ENCODE results near the gene PYDC1.
A peak's percentile ranks its signal among the peaks of the same experiment; 100 is the strongest.
"Not testable (repeated sequence)": the region's sequence is repeated elsewhere in the genome, so short reads cannot be mapped to it uniquely, and the experiment has no call there.

PYDC1 gene

DNA sequence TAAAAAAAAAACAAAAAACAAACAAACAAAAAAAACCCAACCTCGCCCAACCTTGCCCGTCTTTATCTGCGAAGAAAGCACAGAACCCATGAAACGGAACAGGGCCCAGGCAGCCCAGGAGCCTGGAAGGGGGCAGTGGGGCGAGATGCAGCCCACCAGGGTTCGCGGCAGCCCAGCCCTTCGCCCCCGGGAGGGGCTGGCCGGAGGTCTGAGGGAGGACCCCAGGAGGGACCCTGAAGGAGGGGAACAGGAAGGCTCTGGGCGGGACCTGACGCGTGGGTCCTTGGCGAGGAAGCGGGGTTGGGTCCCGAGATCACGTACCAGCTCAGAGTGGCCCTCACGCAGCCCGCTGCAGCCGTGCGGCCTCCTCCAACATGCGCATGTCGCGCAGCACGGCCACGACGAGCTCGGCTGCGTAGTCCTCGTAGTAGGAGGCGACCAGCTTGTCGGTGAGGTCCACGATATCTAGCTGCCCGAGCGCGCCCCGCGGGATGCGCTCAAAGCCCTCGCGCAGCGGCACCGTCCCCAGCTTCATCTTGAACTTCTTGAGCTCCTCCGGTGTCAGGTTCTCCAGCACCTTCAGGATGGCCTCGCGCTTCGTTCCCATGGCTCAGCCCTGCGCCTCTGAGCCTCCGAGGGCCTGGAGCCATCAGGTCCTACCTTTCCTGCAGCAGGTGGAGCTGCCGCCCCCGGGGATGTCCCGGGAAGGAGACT is at the start of gene PYDC1:
Gene PYDC1, minus strand, starts transcription at position 714 of the 714 bp plus-strand sequence. Its CDS starts 107 bp downstream, at position 607.
- DNase-seq: no peak

DNA sequence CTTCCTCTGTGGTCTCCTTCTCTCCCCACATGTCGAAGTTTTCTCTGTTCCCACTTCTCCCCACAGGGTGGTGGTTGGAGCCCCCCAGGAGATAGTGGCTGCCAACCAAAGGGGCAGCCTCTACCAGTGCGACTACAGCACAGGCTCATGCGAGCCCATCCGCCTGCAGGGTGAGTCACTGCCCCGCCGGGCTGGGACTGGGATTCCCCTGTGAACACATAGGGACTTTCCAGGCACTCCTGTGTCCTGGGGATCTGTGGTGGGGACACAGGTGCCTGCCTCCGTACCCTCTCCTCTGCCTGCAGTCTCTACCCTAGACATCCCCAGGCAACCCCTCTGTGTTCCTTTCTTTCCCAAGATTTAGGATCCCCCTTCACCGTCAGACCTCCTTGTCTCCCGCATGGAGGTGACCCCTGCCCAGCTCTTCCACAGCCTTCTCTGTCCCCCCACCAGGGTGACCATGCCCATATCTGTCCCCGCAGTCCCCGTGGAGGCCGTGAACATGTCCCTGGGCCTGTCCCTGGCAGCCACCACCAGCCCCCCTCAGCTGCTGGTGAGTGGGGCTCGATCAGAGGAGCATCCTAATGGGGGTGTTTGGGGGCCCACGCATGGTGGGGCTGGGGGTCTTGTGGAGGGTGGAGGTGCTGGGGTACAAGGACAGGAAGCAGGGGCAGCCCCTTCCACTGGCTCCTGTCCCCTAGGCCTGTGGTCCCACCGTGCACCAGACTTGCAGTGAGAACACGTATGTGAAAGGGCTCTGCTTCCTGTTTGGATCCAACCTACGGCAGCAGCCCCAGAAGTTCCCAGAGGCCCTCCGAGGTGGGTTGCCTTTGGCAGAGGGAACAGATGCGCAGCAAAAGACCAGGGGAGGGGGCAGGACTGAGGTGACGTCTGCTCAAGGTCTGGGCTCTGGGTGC is 48.7 kb upstream of the PYDC1 start:
- no peak for DNase-seq

- no peak for DNase-seq
These were observed 45.1 kb upstream of the PYDC1 start for GRCh38 chr16:31262084-31262483.

- no peak for DNase-seq
These were observed 43.4 kb upstream of the PYDC1 start for GRCh38 chr16:31260136-31260931.

DNA sequence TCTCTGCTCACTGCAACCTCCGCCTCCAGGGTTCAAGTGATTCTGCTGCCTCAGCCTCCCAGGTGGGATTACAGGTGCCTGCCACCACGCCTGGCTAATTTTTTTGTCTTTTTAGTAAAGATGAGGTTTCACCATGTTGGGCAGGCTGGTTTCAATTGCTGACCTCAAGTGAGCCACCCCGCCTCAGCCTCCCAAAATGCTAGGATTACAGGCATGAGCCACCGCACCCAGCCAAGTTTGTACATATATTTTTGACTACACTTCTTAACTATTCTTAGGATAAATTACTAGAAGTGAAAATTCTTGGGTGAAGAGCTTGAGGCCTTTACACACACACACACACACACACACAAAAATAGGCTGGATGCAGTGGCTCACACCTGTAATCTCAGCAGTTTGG is 41.4 kb upstream of the PYDC1 start:
- no peak for DNase-seq

DNA sequence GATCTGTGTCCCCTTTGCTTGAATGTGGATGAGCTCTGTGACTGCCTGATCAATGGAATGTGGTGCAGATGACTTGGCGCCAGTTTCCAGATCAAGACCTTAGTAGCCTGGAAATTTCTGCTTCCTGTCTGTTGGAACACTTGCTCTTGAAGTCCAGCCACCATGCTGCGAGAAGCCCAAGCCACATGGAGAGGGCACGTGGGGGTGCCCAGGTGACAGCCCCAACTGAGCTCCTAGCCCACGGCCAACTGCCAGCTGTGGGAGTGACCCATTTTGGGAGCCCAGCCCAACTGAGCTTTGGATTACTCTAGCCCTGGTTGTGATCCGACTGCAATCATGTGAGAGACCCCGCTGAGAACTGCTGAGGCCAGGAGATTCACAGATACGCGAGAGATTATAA is 39.5 kb upstream of the PYDC1 start:
- DNase-seq: no peak

- DNase-seq: peak; percentile 94
These were observed 36.7 kb upstream of the PYDC1 start for GRCh38 chr16:31253642-31254045.

DNA sequence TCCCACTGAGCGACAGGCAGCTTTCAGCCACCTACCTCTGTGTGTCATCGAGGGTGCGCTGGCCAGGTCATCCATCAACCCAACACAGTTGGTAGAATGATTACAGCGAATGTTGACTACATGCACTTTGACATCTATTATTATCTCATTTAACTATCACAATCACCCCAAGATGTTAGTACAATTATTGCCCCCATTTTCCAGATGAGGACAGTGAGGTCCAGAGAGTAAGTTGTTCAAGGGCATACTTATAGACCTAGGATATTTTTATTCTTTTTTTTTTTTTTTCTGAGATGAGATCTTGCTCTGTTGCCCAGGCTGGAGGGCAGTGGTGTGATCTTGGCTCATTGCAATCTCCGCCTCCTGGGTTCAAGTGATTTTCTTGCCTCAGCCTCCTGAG is 34.5 kb upstream of the PYDC1 start:
- DNase-seq: no peak

DNA sequence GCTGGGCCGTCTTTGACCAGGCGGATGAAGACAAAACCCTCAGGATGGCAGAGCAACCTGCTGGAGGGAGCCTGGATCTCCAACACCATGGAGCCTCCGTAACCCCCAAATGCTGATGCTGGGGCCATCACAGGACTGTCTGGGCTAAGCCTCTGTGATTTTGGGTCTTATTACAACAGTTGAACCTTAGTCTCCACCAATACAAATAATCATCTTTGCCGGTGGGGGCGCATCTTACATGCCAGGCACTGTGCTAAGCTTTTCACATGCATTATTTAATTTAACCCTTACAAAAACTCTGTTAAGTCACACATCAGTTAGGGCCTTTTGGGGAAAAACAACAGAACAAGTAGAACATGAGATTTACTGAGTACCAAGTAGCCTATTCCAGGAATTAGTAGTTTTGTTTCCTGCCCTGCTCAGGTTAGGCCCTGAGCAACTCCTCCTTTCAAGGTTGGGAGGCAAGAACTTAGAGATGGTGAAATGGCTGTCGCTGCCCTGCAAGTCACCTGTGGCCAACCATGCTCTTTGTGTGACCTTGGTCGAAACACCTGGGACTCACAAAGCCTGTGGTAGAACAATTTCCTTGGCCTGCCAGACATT is 33.9 kb upstream of the PYDC1 start:
- DNase-seq: no peak

GRCh38 chr16:31248344-31248743 is 31.4 kb upstream of the PYDC1 start:
- no peak for DNase-seq

DNA sequence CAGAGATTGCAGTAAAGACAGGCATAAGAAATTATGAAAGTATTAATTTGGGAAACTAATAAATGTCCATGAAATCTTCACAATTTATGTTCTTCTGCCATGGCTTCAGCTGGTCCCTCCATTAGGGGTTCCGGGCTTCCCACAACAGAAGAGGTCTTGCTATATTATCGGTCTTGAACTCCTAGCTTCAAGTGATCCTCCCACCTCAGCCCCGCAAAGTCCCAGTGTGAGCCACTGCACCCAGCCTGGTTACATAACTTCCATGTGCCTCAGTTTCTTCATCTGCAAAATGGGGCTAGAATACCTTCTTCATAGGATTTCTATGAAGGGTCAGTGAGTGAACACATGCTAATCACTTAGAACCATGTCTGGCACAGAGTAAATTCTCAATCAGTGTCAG is 29.4 kb upstream of the PYDC1 start:
- DNase-seq: no peak

DNA sequence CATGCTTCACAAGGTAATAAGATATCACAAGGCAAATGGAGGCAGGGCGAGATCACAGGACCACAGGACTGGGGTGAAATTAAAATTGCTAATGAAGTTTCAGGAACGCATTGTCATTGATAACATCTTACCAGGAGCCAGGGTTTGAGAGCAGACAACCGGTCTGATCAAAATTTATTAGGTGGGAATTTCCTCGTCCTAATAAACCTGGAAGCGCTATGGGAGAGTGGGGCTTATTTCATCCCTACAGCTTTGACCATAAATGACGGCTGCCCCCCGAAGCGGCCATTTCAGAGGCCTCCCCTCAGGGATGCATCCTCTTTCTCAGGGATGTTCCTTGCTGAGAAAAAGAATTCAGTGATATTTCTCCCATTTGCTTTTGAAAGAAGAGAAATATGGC is 28.7 kb upstream of the PYDC1 start:
- DNase-seq: not testable (repeated sequence)

DNA sequence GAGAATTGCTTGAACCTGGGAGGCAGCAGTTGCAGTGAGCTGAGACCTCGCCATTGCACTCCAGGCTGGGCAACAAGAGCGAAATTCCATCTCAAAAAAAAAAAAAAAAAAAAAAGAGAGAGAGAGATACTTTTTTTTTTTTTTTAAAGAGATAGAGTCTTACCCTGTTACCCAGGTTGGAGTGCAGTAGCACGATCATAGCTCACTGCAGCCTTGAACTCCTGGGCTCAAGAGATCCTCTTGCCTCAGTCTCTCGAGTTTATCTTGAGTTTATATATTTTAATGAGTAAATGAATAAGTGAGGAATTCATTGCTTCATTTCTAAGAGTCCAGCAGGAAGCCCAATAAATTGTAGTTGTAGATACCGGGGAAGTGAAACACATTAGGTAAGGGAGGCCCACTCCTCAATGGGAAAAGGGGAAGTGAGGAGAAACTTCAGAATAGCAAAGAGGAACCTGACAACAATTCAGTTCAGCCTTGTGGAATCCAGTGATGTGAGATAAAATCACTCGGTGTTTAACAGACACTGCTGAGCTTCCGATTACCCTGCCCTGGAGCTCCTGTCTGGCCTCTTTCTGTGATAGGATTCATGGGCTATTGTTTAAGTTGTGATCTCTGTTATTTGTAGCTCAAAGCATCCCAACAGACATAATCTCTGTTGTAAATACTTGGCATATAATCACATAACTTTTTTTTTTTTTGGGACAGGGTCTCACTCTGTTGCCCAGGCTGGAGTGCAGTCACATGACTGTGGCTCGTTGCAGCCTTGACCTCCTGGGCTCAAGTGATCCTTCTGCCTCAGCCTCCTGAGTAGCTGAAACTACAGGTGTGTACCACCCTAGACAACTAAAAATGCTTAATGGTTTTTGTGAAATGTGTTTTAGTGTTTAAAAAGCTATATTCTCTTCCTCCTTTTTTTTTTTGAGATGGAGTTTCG is 27.1 kb upstream of the PYDC1 start:
- peak; percentile 95 for DNase-seq

GRCh38 chr16:31242206-31242605 is 25.3 kb upstream of the PYDC1 start:
- DNase-seq: no peak

- no peak for DNase-seq
These were observed 21.1 kb upstream of the PYDC1 start for GRCh38 chr16:31238041-31238440.

- DNase-seq: no peak
These were observed 12.6 kb upstream of the PYDC1 start for GRCh38 chr16:31229501-31229900.

DNA sequence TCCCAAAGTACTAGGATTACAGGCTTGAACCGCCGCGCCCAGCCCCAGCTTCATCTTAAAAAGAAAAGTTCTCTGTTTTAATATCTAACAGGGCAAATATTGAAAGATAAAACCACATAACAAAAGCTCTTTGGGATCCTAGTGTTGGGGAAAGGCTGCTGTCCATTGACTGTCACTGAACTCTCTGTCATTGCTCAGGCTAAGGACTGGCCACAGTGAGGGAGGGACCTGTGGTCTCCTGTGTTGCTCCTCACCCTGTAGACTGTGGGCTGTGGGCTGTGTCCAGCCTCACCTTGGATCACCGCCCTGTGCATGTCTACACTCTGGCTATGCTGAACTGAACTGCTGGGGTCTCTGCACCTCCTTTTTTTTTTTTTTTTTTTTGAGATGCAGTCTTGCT is 11.3 kb upstream of the PYDC1 start:
- DNase-seq: no peak

DNA sequence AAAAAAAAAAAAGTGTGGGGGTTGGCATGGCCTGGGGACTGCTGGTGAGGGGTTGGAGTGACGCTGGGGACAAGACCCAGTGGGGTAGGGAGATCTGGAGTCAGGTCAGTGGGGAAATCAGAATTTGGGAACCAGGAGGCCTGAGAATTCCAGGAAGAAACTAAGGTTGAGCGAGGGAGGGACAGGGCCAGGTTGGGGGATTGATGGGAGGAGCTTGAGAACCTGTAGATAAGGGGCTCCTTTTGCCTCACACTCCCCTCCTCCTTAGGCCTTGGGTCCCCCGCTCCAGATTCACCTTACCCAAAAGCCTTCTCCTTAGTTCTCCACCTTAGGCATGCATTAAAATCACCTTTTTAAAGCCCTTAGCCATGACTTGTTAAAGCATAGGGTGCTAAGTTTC is 8.3 kb upstream of the PYDC1 start:
- no peak for DNase-seq

DNA sequence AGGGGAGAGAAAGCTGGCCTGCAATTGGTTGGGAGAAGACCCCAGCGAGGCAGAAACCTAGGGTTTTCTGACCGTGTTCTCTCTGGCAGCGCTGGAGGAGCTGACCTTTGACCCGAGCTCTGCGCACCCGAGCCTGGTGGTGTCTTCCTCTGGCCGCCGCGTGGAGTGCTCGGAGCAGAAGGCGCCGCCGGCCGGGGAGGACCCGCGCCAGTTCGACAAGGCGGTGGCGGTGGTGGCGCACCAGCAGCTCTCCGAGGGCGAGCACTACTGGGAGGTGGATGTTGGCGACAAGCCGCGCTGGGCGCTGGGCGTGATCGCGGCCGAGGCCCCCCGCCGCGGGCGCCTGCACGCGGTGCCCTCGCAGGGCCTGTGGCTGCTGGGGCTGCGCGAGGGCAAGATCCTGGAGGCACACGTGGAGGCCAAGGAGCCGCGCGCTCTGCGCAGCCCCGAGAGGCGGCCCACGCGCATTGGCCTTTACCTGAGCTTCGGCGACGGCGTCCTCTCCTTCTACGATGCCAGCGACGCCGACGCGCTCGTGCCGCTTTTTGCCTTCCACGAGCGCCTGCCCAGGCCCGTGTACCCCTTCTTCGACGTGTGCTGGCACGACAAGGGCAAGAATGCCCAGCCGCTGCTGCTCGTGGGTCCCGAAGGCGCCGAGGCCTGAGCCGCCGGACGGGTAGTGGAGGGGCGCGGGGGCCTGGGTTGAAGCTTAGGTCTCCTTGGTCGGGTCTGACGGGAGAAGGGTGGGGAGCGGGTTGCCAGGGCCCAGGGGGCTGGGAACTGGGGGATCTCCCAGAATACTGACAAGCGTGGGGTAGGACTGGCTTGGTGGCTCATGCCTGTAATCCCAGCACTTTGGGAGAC is 7.4 kb upstream of the PYDC1 start:
- no peak for DNase-seq

GRCh38 chr16:31223044-31223443 is 6.1 kb upstream of the PYDC1 start:
- DNase-seq: no peak

Data from OCI-M1 (cell line).